ENCODE data around the gene ZCCHC7.

Gene ZCCHC7

GRCh38 chr9:37383876-37384746 is 263.7 kb downstream of the ZCCHC7 start:
- Histone ChIP-seq H3K4me2 (ENCODE audit: low read length) (peak overlapping the region; percentile 48), H3K27ac (ENCODE audit: low read length) (peak overlapping the region; percentile 96), H3K4me3 (ENCODE audit: low read length) (no peak overlapping the region), H3K9me3 (ENCODE audit: insufficient read depth, low read length) (no peaks in the 10 kb centered on the region), H3K9ac (ENCODE audit: low read length) (peak overlapping the region; percentile 93), H3K4me1 (ENCODE audit: low read length) (peaks cover 81% of the 10 kb centered on the region), H3K36me3 (replicated peaks; ENCODE audit: low read depth, low read length) (peaks cover 9% of the 10 kb centered on the region), H3K27me3 (ENCODE audit: low read depth, low read length) (no peaks in the 10 kb centered on the region), H4K20me1 (ENCODE audit: insufficient read depth, low read length) (no peaks in the 10 kb centered on the region), H2AFZ (ENCODE audit: low read depth, low read length) (no peak overlapping the region), H3K79me2 (ENCODE audit: low read length) (no peaks in the 10 kb centered on the region)
- TF ChIP-seq CTCF (IDR thresholded peaks at IDR 0.05; ENCODE audit: low read depth, low read length) (no peak), EZH2phosphoT487 (IDR thresholded peaks at IDR 0.05; ENCODE audit: low read depth) (no peak)

GRCh38 chr9:37385286-37385685 is 264.9 kb downstream of the ZCCHC7 start:
- Histone ChIP-seq H3K27me3 (ENCODE audit: low read depth, low read length) (no peaks in the 10 kb centered on the region), H3K4me1 (ENCODE audit: low read length) (peaks cover 80% of the 10 kb centered on the region), H4K20me1 (ENCODE audit: insufficient read depth, low read length) (no peaks in the 10 kb centered on the region), H3K36me3 (replicated peaks; ENCODE audit: low read depth, low read length) (peaks cover 9% of the 10 kb centered on the region), H3K9ac (ENCODE audit: low read length) (peak overlapping the region; percentile 21; the same call in 1 of the 2 replicates), H3K27ac (ENCODE audit: low read length) (peak overlapping the region; percentile 96), H2AFZ (ENCODE audit: low read depth, low read length) (no peak overlapping the region), H3K79me2 (ENCODE audit: low read length) (no peaks in the 10 kb centered on the region), H3K4me2 (ENCODE audit: low read length) (no peak overlapping the region), H3K4me3 (ENCODE audit: low read length) (no peak overlapping the region), H3K9me3 (ENCODE audit: insufficient read depth, low read length) (no peaks in the 10 kb centered on the region)
- TF ChIP-seq CTCF (IDR thresholded peaks at IDR 0.05; ENCODE audit: low read depth, low read length) (no peak), EZH2phosphoT487 (IDR thresholded peaks at IDR 0.05; ENCODE audit: low read depth) (no peak)

GRCh38 chr9:37386988-37387387 is 266.6 kb downstream of the ZCCHC7 start:
- H3K4me2 ChIP-seq (ENCODE audit: low read length), result no peak overlapping the region
- H3K36me3 ChIP-seq (replicated peaks; ENCODE audit: low read depth, low read length), result peaks cover 3% of the 10 kb centered on the region
- H3K27me3 ChIP-seq (ENCODE audit: low read depth, low read length), result no peaks in the 10 kb centered on the region
- no peak overlapping the region for H3K9ac ChIP-seq (ENCODE audit: low read length)
- H4K20me1 ChIP-seq (ENCODE audit: insufficient read depth, low read length), result no peaks in the 10 kb centered on the region
- TF ChIP-seq EZH2phosphoT487 (IDR thresholded peaks at IDR 0.05; ENCODE audit: low read depth), result no peak
- TF ChIP-seq CTCF (IDR thresholded peaks at IDR 0.05; ENCODE audit: low read depth, low read length), result no peak
- H3K79me2 ChIP-seq (ENCODE audit: low read length), result no peaks in the 10 kb centered on the region
- peaks cover 71% of the 10 kb centered on the region for H3K4me1 ChIP-seq (ENCODE audit: low read length)
- no peaks in the 10 kb centered on the region for H3K9me3 ChIP-seq (ENCODE audit: insufficient read depth, low read length)
- no peak overlapping the region for H2AFZ ChIP-seq (ENCODE audit: low read depth, low read length)
- peak overlapping the region; percentile 7; the same call in 1 of the 2 replicates for H3K27ac ChIP-seq (ENCODE audit: low read length)
- H3K4me3 ChIP-seq (ENCODE audit: low read length), result no peak overlapping the region

GRCh38 chr9:37390759-37391158 is 270.4 kb downstream of the ZCCHC7 start:
- no peak overlapping the region for H2AFZ ChIP-seq (ENCODE audit: low read depth, low read length)
- H3K4me1 ChIP-seq (ENCODE audit: low read length), result peaks cover 39% of the 10 kb centered on the region
- no peak overlapping the region for H3K4me3 ChIP-seq (ENCODE audit: low read length)
- no peaks in the 10 kb centered on the region for H3K36me3 ChIP-seq (replicated peaks; ENCODE audit: low read depth, low read length)
- H4K20me1 ChIP-seq (ENCODE audit: insufficient read depth, low read length), result no peaks in the 10 kb centered on the region
- H3K27ac ChIP-seq (ENCODE audit: low read length), result peak overlapping the region; percentile 58
- no peaks in the 10 kb centered on the region for H3K79me2 ChIP-seq (ENCODE audit: low read length)
- H3K9me3 ChIP-seq (ENCODE audit: insufficient read depth, low read length), result no peaks in the 10 kb centered on the region
- no peaks in the 10 kb centered on the region for H3K27me3 ChIP-seq (ENCODE audit: low read depth, low read length)
- H3K9ac ChIP-seq (ENCODE audit: low read length), result peak overlapping the region; percentile 53; the same call in 1 of the 2 replicates
- TF ChIP-seq EZH2phosphoT487 (IDR thresholded peaks at IDR 0.05; ENCODE audit: low read depth), result no peak
- peak; percentile 83 for TF ChIP-seq CTCF (IDR thresholded peaks at IDR 0.05; ENCODE audit: low read depth, low read length)
- peak overlapping the region; percentile 34 for H3K4me2 ChIP-seq (ENCODE audit: low read length)

Measured in OCI-LY3 (cell line).